Measurements from ENCODE around the gene MYO9B. TPM values are rescaled to one million over a fixed set of nuclear protein-coding genes. Genes with fewer than 3 reads are reported as not detected.

Gene MYO9B
- total and polyA plus RNA-seq, 2 of the 13 experiments (the other 11 are each of a cell fraction or from before 2014, with no cell fraction given), result 18.0 to 18.3 TPM

GRCh38 chr19:17240062-17240752 is 164.6 kb downstream of the MYO9B start (continued):
- no peak for TF ChIP-seq BRD4 (CRISPR knock-in tag; IDR thresholded peaks at IDR 0.05)
- 0 out of 2 replicates have a peak, but pooled peaks have one; percentile 18 for TF ChIP-seq ZNF879 (CRISPR knock-in tag; IDR thresholded peaks at IDR 0.05)
- peak; percentile 71; the same call in 1 of the 2 replicates for TF ChIP-seq MAZ (IDR thresholded peaks at IDR 0.05; ENCODE audit: borderline replicate concordance, low read depth, low read length)
- TF ChIP-seq MAZ (CRISPR knock-in tag; IDR thresholded peaks at IDR 0.05; ENCODE audit: low read depth), result no peak
- TF ChIP-seq NR2F2 (IDR thresholded peaks at IDR 0.05; ENCODE audit: borderline replicate concordance, low read depth), result peak; percentile 91
- peak; percentile 36; the same call in 1 of the 2 replicates for TF ChIP-seq ZNF652 (CRISPR knock-in tag; IDR thresholded peaks at IDR 0.05; ENCODE audit: borderline replicate concordance, low read depth)
- TF ChIP-seq SAP130 (CRISPR knock-in tag; IDR thresholded peaks at IDR 0.05; ENCODE audit: low read depth), result peak; percentile 59
- TF ChIP-seq TBX3 (IDR thresholded peaks at IDR 0.05; ENCODE audit: borderline replicate concordance), result 0 out of 2 replicates have a peak, but pooled peaks have one; percentile 47
- TF ChIP-seq HNRNPL (IDR thresholded peaks at IDR 0.05; ENCODE audit: low read depth, low read length), result 0 out of 2 replicates have a peak, but pooled peaks have one; percentile 69
- TF ChIP-seq MAFF (IDR thresholded peaks at IDR 0.05; ENCODE audit: low read depth, low read length), result no peak
- peak; percentile 64; the same call in 1 of the 2 replicates for TF ChIP-seq ZNF503 (CRISPR knock-in tag; IDR thresholded peaks at IDR 0.05)
- no peak for TF ChIP-seq ZBTB43 (CRISPR knock-in tag; conservative IDR thresholded peaks at IDR 0.05)
- peak; percentile 43; the same call in 1 of the 2 replicates for TF ChIP-seq TBX2 (CRISPR knock-in tag; IDR thresholded peaks at IDR 0.05; ENCODE audit: borderline replicate concordance)
- TF ChIP-seq TFDP2 (CRISPR knock-in tag; IDR thresholded peaks at IDR 0.05), result 0 out of 2 replicates have a peak, but pooled peaks have one; percentile 22
- no peak for TF ChIP-seq FOXM1 (CRISPR knock-in tag; IDR thresholded peaks at IDR 0.05)
- TF ChIP-seq RARA (CRISPR knock-in tag; IDR thresholded peaks at IDR 0.05), result peak; percentile 96; the same call in 1 of the 2 replicates
- TF ChIP-seq ZNF446 (CRISPR knock-in tag; IDR thresholded peaks at IDR 0.05), result 0 out of 2 replicates have a peak, but pooled peaks have one; percentile 41
